ENCODE results near the gene MAD1L1.
"Not testable (repeated sequence)": the region's sequence is repeated elsewhere in the genome, so short reads cannot be mapped to it uniquely, and the experiment has no call there.

The MAD1L1 gene

DNA sequence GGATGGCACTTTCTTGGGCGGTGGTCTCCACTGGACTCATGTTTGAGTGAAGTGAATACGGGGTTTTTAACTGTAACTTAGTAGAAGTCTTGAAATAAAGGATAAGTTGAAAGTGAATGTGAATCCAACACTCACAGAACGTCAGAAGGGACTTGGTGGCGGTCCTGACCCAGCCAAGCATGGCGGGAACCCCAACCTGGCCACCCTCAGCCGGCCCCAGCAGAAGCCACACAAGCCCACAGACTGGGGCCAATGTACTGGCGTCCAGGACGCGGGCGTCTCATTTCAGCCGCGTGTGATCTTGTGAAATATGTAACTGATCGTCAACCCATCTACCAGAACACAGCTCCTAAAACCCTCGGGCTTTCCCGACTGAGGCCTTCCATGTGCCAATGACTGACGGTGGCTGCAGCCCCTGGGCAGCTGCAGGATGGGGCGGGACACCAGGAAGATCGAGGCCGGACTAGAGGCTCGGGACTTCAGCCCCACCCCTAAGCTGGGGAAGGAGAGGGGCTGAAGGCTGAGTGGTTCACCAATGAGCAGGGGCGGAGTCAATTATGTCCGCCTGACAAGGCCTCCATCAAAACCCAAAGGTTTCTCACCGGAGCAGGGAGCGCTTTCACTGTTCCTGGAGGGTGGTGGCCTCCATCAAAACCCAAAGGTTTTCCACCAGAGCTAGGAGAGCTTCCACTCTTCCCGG is 161.5 kb downstream of the MAD1L1 start:
- H3K27me3 ChIP-seq (ENCODE audit: control insufficient read depth, insufficient read depth, low read length): no peaks in the 10 kb centered on the region
- H3K9ac ChIP-seq (ENCODE audit: low read depth, low read length): no peak overlapping the region
- no peaks in the 10 kb centered on the region for H3K9me3 ChIP-seq (ENCODE audit: control insufficient read depth, insufficient read depth, low read length)
- no peaks in the 10 kb centered on the region for H3K4me1 ChIP-seq (ENCODE audit: control insufficient read depth, insufficient read depth, low read length)
- peaks cover 19% of the 10 kb centered on the region for H3K36me3 ChIP-seq (ENCODE audit: control insufficient read depth, insufficient read depth, low read length)
- no peak overlapping the region for H3K4me3 ChIP-seq (ENCODE audit: low read depth, low read length)

DNA sequence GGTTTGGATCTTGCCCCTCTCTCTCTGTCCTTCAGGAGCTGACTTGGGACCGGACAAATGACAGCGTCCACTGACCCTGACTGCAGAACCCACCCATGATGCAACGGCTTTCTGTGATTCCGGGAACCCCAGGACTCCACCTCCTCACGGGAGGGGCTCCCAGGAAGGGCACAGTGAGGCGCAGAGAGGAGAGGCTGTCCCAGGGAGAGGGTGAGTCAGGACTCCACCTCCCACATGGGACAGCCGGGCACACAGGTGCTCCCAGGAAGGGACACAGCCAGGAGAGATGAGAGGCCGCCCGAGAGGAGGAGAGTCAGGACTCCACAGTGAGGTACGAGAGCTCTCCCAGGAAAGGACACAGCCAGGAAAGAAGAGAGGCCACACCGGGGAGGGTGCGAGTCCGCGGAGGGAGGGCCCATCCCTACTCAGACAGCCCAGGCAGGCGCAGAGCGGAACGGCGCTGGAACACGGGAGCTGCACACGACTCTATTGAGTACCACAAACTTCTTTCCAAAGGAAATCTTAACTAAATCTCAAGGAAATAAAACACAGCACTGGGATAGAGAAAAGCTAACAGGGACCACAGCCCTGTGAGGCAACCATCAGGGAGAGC is 162.5 kb downstream of the MAD1L1 start:
- no peaks in the 10 kb centered on the region for H3K27me3 ChIP-seq (ENCODE audit: control insufficient read depth, insufficient read depth, low read length)
- no peaks in the 10 kb centered on the region for H3K9me3 ChIP-seq (ENCODE audit: control insufficient read depth, insufficient read depth, low read length)
- H3K4me1 ChIP-seq (ENCODE audit: control insufficient read depth, insufficient read depth, low read length): no peaks in the 10 kb centered on the region
- H3K36me3 ChIP-seq (ENCODE audit: control insufficient read depth, insufficient read depth, low read length): peaks cover 15% of the 10 kb centered on the region
- peak overlapping the region; percentile 37 for H3K9ac ChIP-seq (ENCODE audit: low read depth, low read length)
- H3K4me3 ChIP-seq (ENCODE audit: low read depth, low read length): no peak overlapping the region

- H3K9ac ChIP-seq (ENCODE audit: low read depth, low read length): no peak overlapping the region
- no peaks in the 10 kb centered on the region for H3K27me3 ChIP-seq (ENCODE audit: control insufficient read depth, insufficient read depth, low read length)
- peaks cover 16% of the 10 kb centered on the region for H3K36me3 ChIP-seq (ENCODE audit: control insufficient read depth, insufficient read depth, low read length)
- H3K4me1 ChIP-seq (ENCODE audit: control insufficient read depth, insufficient read depth, low read length): no peaks in the 10 kb centered on the region
- H3K9me3 ChIP-seq (ENCODE audit: control insufficient read depth, insufficient read depth, low read length): no peaks in the 10 kb centered on the region
- no peak overlapping the region for H3K4me3 ChIP-seq (ENCODE audit: low read depth, low read length)
Measured at GRCh38 chr7:2069472-2069860, 163.3 kb downstream of the MAD1L1 start.

GRCh38 chr7:2068693-2069471 is 163.9 kb downstream of the MAD1L1 start:
- Histone ChIP-seq H3K9ac (ENCODE audit: low read depth, low read length) (no peak overlapping the region), H3K4me1 (ENCODE audit: control insufficient read depth, insufficient read depth, low read length) (no peaks in the 10 kb centered on the region), H3K36me3 (ENCODE audit: control insufficient read depth, insufficient read depth, low read length) (peaks cover 21% of the 10 kb centered on the region), H3K9me3 (ENCODE audit: control insufficient read depth, insufficient read depth, low read length) (no peaks in the 10 kb centered on the region), H3K27me3 (ENCODE audit: control insufficient read depth, insufficient read depth, low read length) (no peaks in the 10 kb centered on the region), H3K4me3 (ENCODE audit: low read depth, low read length) (no peak overlapping the region)

GRCh38 chr7:2066251-2066919 is 166.4 kb downstream of the MAD1L1 start:
- H3K36me3 ChIP-seq (ENCODE audit: control insufficient read depth, insufficient read depth, low read length): peaks cover 21% of the 10 kb centered on the region
- no peak overlapping the region for H3K4me3 ChIP-seq (ENCODE audit: low read depth, low read length)
- no peaks in the 10 kb centered on the region for H3K4me1 ChIP-seq (ENCODE audit: control insufficient read depth, insufficient read depth, low read length)
- no peak overlapping the region for H3K9ac ChIP-seq (ENCODE audit: low read depth, low read length)
- H3K9me3 ChIP-seq (ENCODE audit: control insufficient read depth, insufficient read depth, low read length): no peaks in the 10 kb centered on the region
- no peaks in the 10 kb centered on the region for H3K27me3 ChIP-seq (ENCODE audit: control insufficient read depth, insufficient read depth, low read length)

GRCh38 chr7:2065528-2065927 is 167.2 kb downstream of the MAD1L1 start:
- Histone ChIP-seq H3K9me3 (ENCODE audit: control insufficient read depth, insufficient read depth, low read length) (no peaks in the 10 kb centered on the region), H3K27me3 (ENCODE audit: control insufficient read depth, insufficient read depth, low read length) (no peaks in the 10 kb centered on the region), H3K4me1 (ENCODE audit: control insufficient read depth, insufficient read depth, low read length) (no peaks in the 10 kb centered on the region), H3K36me3 (ENCODE audit: control insufficient read depth, insufficient read depth, low read length) (peaks cover 21% of the 10 kb centered on the region), H3K9ac (ENCODE audit: low read depth, low read length) (no peak overlapping the region), H3K4me3 (ENCODE audit: low read depth, low read length) (no peak overlapping the region)

GRCh38 chr7:2063563-2064260 is 169.0 kb downstream of the MAD1L1 start:
- H3K9ac ChIP-seq (ENCODE audit: low read depth, low read length): no peak overlapping the region
- peaks cover 7% of the 10 kb centered on the region for H3K9me3 ChIP-seq (ENCODE audit: control insufficient read depth, insufficient read depth, low read length)
- peaks cover 23% of the 10 kb centered on the region for H3K36me3 ChIP-seq (ENCODE audit: control insufficient read depth, insufficient read depth, low read length)
- no peaks in the 10 kb centered on the region for H3K4me1 ChIP-seq (ENCODE audit: control insufficient read depth, insufficient read depth, low read length)
- no peaks in the 10 kb centered on the region for H3K27me3 ChIP-seq (ENCODE audit: control insufficient read depth, insufficient read depth, low read length)
- H3K4me3 ChIP-seq (ENCODE audit: low read depth, low read length): no peak overlapping the region

DNA sequence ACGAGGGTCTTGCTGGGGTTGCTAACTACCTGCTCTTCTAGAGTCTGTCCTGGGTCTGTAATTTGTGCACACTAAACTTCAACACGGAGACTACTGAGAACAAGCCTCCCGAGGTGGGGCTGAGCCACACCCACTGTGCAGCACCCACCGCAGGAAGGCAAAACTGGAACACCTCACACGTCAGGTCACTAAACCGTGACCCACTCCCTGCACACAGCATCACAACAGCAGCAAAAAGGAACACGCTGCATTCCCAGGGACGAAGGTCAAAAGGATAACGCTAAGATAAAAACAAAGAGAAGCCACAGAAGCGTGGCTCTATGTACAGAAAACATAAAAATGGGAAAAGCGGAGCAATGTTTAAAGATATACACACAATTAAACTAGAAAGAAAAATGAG is 170.1 kb downstream of the MAD1L1 start:
- H3K4me3 ChIP-seq (ENCODE audit: low read depth, low read length): no peak overlapping the region
- no peak overlapping the region for H3K9ac ChIP-seq (ENCODE audit: low read depth, low read length)
- H3K27me3 ChIP-seq (ENCODE audit: control insufficient read depth, insufficient read depth, low read length): no peaks in the 10 kb centered on the region
- no peaks in the 10 kb centered on the region for H3K4me1 ChIP-seq (ENCODE audit: control insufficient read depth, insufficient read depth, low read length)
- H3K9me3 ChIP-seq (ENCODE audit: control insufficient read depth, insufficient read depth, low read length): peaks cover 7% of the 10 kb centered on the region
- peaks cover 15% of the 10 kb centered on the region for H3K36me3 ChIP-seq (ENCODE audit: control insufficient read depth, insufficient read depth, low read length)

GRCh38 chr7:2060701-2061100 is 172.0 kb downstream of the MAD1L1 start:
- peaks cover 7% of the 10 kb centered on the region for H3K9me3 ChIP-seq (ENCODE audit: control insufficient read depth, insufficient read depth, low read length)
- H3K27me3 ChIP-seq (ENCODE audit: control insufficient read depth, insufficient read depth, low read length): no peaks in the 10 kb centered on the region
- H3K4me1 ChIP-seq (ENCODE audit: control insufficient read depth, insufficient read depth, low read length): no peaks in the 10 kb centered on the region
- H3K9ac ChIP-seq (ENCODE audit: low read depth, low read length): no peak overlapping the region
- peaks cover 9% of the 10 kb centered on the region for H3K36me3 ChIP-seq (ENCODE audit: control insufficient read depth, insufficient read depth, low read length)
- no peak overlapping the region for H3K4me3 ChIP-seq (ENCODE audit: low read depth, low read length)

GRCh38 chr7:2059964-2060700 is 172.6 kb downstream of the MAD1L1 start:
- peaks cover 9% of the 10 kb centered on the region for H3K36me3 ChIP-seq (ENCODE audit: control insufficient read depth, insufficient read depth, low read length)

DNA sequence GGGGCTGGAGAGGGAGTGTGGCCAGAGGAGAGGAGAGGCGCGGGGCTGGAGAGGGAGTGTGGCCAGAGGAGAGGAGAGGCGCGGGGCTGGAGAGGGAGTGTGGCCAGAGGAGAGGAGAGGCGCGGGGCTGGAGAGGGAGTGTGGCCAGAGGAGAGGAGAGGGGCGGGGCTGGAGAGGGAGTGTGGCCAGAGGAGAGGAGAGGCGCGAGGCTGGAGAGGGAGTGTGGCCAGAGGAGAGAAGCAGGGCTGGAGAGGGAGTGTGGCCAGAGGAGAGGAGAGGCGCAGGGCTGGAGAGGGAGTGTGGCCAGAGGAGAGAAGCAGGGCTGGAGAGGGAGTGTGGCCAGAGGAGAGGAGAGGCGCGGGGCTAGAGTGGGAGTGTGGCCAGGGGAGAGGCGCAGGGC is 174.5 kb downstream of the MAD1L1 start:
- not testable (repeated sequence) for H3K9ac ChIP-seq (ENCODE audit: low read depth, low read length); H3K4me3 ChIP-seq (ENCODE audit: low read depth, low read length); H3K9me3 ChIP-seq (ENCODE audit: control insufficient read depth, insufficient read depth, low read length); H3K4me1 ChIP-seq (ENCODE audit: control insufficient read depth, insufficient read depth, low read length); H3K27me3 ChIP-seq (ENCODE audit: control insufficient read depth, insufficient read depth, low read length); H3K36me3 ChIP-seq (ENCODE audit: control insufficient read depth, insufficient read depth, low read length)

More at GRCh38 chr7:2059964-2060700, 172.6 kb downstream of the MAD1L1 start:
- Histone ChIP-seq H3K27me3 (ENCODE audit: control insufficient read depth, insufficient read depth, low read length) (no peaks in the 10 kb centered on the region), H3K9ac (ENCODE audit: low read depth, low read length) (no peak overlapping the region), H3K9me3 (ENCODE audit: control insufficient read depth, insufficient read depth, low read length) (peaks cover 7% of the 10 kb centered on the region), H3K4me3 (ENCODE audit: low read depth, low read length) (no peak overlapping the region), H3K4me1 (ENCODE audit: control insufficient read depth, insufficient read depth, low read length) (no peaks in the 10 kb centered on the region)
